Activated T-helper 2 cell treated with anti-CD3 and anti-CD28 coated beads, Interferon-gamma antibody, Interleukin-2, Interleukin-4, amounts not matched to agents 10 μg/mL and 5 μg/mL and 100 μg/mL, durations not matched to agents 14 hours and 24 hours and 36 hours (primary cell): ENCODE data around the gene ZNF467. TPM values are rescaled to one million over a fixed set of nuclear protein-coding genes. Genes with fewer than 3 reads are reported as not detected.
A peak's percentile ranks its signal among the peaks of the same experiment; 100 is the strongest.

Experiments used
- DNase-seq: peaks from one replicate; pipeline ENCODE4 v3.0.0; 2021; ENCODE audit warnings: low spot score
- H3K27ac Mint-ChIP-seq: one replicate; pipeline ENCODE4 v1.8.0; 2021; ENCODE audit warnings: mixed read lengths
- H3K27me3 Mint-ChIP-seq: one replicate; pipeline ENCODE4 v1.8.0; 2021; ENCODE audit warnings: low read depth, mixed read lengths
- H3K36me3 Mint-ChIP-seq: one replicate; pipeline ENCODE4 v1.8.0; 2021; ENCODE audit warnings: low read depth, mixed read lengths
- H3K4me1 Mint-ChIP-seq: one replicate; pipeline ENCODE4 v1.8.0; 2021; ENCODE audit warnings: low read depth, mixed read lengths
- H3K4me3 Mint-ChIP-seq: one replicate; pipeline ENCODE4 v1.8.0; 2021; ENCODE audit warnings: low read depth, mild to moderate bottlenecking, moderate library complexity, mixed read lengths
- H3K9me3 Mint-ChIP-seq: one replicate; pipeline ENCODE4 v1.8.0; 2021; ENCODE audit warnings: mixed read lengths
- intact Hi-C: fragments of 100-400 bp; cut with micrococcal nuclease; formaldehyde crosslinking; loops from one replicate; pipeline ENCODE4 v1.15.1; 2023
- total RNA-seq: library from RNA; stranded (reverse); gene quantifications from 2 replicates; pipeline ENCODE4 v1.2.3, GENCODE V29; 2022

Gene ZNF467
- total RNA-seq, 1 donor from 2014 or later, result not detected

GRCh38 chr7:149801002-149801566 is 27.7 kb upstream of the ZNF467 start:
- no peaks in the 10 kb centered on the region for H3K36me3 Mint-ChIP-seq
- no peaks in the 10 kb centered on the region for H3K27me3 Mint-ChIP-seq
- no peak for DNase-seq
- H3K4me1 Mint-ChIP-seq, result no peaks in the 10 kb centered on the region
- H3K4me3 Mint-ChIP-seq, result no peak overlapping the region
- intact Hi-C loops, result no loop called here
- no peak overlapping the region for H3K27ac Mint-ChIP-seq
- H3K9me3 Mint-ChIP-seq, result no peaks in the 10 kb centered on the region

GRCh38 chr7:149800169-149800555 is 26.8 kb upstream of the ZNF467 start:
- intact Hi-C loops, result no loop called here
- DNase-seq, result no peak
- no peaks in the 10 kb centered on the region for H3K9me3 Mint-ChIP-seq
- no peak overlapping the region for H3K4me3 Mint-ChIP-seq
- H3K4me1 Mint-ChIP-seq, result no peaks in the 10 kb centered on the region
- no peak overlapping the region for H3K27ac Mint-ChIP-seq
- no peaks in the 10 kb centered on the region for H3K27me3 Mint-ChIP-seq
- no peaks in the 10 kb centered on the region for H3K36me3 Mint-ChIP-seq

- intact Hi-C loops, result no loop called here
- Mint-ChIP-seq H3K9me3 (no peaks in the 10 kb centered on the region), H3K27me3 (no peaks in the 10 kb centered on the region), H3K36me3 (no peaks in the 10 kb centered on the region), H3K27ac (no peak overlapping the region), H3K4me3 (no peak overlapping the region), H3K4me1 (no peaks in the 10 kb centered on the region)
- DNase-seq, result no peak
Measured at GRCh38 chr7:149799397-149800168, 26.2 kb upstream of the ZNF467 start.

DNA sequence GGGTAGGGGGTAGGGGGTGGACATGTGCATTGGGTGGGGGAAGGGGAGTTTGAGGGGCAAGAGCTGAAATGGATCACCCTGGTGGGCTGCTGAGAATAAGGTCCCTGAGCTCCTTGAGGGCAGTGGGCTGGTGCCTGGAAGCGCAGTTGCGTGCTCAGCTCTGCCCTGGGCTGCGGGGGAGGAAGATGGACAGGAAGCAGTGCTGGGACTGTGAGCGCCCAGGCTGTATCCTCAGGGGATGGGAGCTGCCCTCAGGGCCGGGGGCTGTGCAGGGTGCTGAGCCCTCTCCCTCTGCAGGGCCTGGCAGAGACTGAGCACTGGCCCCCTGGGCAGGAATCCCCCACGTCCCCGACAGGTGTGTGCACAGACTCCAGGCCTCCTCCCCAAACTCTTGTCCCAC is 24.4 kb upstream of the ZNF467 start:
- H3K9me3 Mint-ChIP-seq, result no peaks in the 10 kb centered on the region
- DNase-seq, result no peak
- no peaks in the 10 kb centered on the region for H3K4me1 Mint-ChIP-seq
- H3K27ac Mint-ChIP-seq, result no peak overlapping the region
- no peaks in the 10 kb centered on the region for H3K36me3 Mint-ChIP-seq
- H3K4me3 Mint-ChIP-seq, result no peak overlapping the region
- intact Hi-C loops, result no loop called here
- H3K27me3 Mint-ChIP-seq, result no peaks in the 10 kb centered on the region

DNA sequence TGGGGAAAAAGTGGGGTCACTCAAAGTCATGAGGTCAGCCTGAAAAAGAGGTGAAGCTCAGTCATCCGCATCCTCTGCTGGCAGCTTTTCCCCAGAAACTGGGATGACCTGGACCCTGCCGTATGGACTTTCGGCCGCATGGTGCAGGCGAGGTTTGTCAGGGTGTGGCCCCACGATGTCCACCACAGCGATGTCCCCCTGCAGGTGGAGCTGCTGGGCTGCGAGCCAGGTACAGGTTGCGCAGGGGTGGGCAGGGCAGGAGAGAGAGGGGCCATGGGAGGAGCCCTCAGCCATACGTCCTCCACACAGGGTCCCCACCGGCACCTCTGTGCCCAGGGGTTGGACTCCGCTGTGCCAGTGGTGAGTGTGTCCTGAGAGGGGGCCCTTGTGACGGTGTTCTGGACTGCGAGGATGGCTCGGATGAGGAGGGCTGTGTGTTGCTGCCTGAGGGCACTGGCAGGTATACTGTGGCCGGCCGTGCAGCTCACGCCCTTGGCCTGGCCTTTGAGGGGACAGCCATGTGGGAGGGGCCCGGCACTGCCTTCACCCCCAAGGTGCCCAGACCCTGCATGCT is 23.0 kb upstream of the ZNF467 start:
- intact Hi-C loops, result no loop called here
- Mint-ChIP-seq H3K27ac (no peak overlapping the region), H3K4me3 (no peak overlapping the region), H3K9me3 (no peaks in the 10 kb centered on the region), H3K4me1 (no peaks in the 10 kb centered on the region), H3K36me3 (no peaks in the 10 kb centered on the region), H3K27me3 (peaks cover 1% of the 10 kb centered on the region)
- no peak for DNase-seq

DNA sequence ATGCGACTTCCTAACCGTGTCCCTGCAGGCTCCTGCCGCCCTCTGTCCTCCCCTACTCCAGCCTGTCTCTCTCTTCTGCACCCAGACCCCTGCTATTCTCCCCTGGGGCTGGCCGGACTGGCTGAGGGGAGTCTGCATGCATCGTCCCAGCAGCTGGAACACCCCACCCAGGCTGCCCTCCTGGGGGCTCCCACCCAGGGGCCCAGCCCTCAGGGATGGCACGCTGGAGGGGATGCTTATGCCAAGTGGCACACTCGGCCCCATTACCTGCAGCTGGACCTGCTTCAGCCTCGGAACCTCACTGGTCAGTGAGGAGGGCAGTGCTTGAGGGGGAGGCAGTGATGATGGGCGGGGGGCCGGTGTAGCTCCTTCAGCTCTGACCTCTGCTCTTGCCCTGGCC is 21.7 kb upstream of the ZNF467 start:
- Mint-ChIP-seq H3K9me3 (no peaks in the 10 kb centered on the region), H3K36me3 (no peaks in the 10 kb centered on the region)

GRCh38 chr7:149794661-149795060 is 21.3 kb upstream of the ZNF467 start:
- intact Hi-C loops, result no loop called here
- Mint-ChIP-seq H3K9me3 (no peaks in the 10 kb centered on the region), H3K4me1 (peaks cover 2% of the 10 kb centered on the region), H3K36me3 (no peaks in the 10 kb centered on the region), H3K27ac (no peak overlapping the region), H3K4me3 (no peak overlapping the region), H3K27me3 (peaks cover 6% of the 10 kb centered on the region)
- no peak for DNase-seq

More for the DNA sequence above, 21.7 kb upstream of the ZNF467 start:
- no peaks in the 10 kb centered on the region for H3K4me1 Mint-ChIP-seq
- H3K27me3 Mint-ChIP-seq, result peaks cover 1% of the 10 kb centered on the region
- no peak overlapping the region for H3K27ac Mint-ChIP-seq
- intact Hi-C loops, result no loop called here
- DNase-seq, result no peak
- H3K4me3 Mint-ChIP-seq, result no peak overlapping the region

DNA sequence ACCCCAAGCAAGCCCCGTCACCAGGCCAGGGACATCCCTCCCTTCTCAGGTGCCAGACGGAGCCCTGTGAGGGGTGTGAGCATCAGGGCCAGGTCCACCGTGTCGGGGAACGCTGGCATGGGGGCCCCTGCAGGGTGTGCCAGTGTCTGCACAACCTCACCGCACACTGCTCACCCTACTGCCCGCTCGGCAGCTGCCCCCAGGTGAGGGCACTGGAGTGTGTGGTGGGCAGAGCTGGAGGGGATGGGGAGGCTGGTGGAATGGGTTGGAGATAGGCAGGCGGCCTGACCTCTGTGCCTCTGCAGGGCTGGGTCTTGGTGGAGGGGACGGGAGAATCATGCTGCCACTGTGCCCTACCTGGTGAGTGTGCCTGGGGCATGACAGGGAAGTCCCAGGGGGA is 19.9 kb upstream of the ZNF467 start:
- intact Hi-C loops, result no loop called here
- Mint-ChIP-seq H3K9me3 (no peaks in the 10 kb centered on the region), H3K4me1 (peaks cover 2% of the 10 kb centered on the region), H3K27ac (no peak overlapping the region), H3K4me3 (no peak overlapping the region), H3K36me3 (no peaks in the 10 kb centered on the region), H3K27me3 (peaks cover 15% of the 10 kb centered on the region)
- DNase-seq, result no peak

DNA sequence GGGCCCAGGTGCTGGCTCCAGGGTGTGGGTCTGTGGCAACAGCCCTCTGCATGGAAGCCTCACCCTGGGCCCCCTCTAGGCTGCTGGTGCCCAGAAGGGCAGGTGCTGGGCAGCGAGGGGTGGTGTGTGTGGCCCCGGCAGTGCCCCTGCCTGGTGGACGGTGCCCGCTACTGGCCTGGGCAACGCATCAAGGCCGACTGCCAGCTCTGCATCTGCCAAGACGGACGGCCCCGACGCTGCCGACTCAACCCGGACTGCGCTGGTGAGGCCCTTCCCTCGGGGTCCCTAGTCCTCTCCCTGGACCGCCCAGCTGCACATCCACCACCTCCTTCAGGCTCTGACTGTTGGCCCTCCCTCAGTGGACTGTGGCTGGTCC is 18.8 kb upstream of the ZNF467 start:
- H3K27me3 Mint-ChIP-seq, result peaks cover 16% of the 10 kb centered on the region
- H3K36me3 Mint-ChIP-seq, result no peaks in the 10 kb centered on the region
- no peak overlapping the region for H3K4me3 Mint-ChIP-seq
- no peak overlapping the region for H3K27ac Mint-ChIP-seq
- intact Hi-C loops, result no loop called here
- H3K4me1 Mint-ChIP-seq, result peaks cover 2% of the 10 kb centered on the region
- H3K9me3 Mint-ChIP-seq, result no peaks in the 10 kb centered on the region
- DNase-seq, result no peak

DNA sequence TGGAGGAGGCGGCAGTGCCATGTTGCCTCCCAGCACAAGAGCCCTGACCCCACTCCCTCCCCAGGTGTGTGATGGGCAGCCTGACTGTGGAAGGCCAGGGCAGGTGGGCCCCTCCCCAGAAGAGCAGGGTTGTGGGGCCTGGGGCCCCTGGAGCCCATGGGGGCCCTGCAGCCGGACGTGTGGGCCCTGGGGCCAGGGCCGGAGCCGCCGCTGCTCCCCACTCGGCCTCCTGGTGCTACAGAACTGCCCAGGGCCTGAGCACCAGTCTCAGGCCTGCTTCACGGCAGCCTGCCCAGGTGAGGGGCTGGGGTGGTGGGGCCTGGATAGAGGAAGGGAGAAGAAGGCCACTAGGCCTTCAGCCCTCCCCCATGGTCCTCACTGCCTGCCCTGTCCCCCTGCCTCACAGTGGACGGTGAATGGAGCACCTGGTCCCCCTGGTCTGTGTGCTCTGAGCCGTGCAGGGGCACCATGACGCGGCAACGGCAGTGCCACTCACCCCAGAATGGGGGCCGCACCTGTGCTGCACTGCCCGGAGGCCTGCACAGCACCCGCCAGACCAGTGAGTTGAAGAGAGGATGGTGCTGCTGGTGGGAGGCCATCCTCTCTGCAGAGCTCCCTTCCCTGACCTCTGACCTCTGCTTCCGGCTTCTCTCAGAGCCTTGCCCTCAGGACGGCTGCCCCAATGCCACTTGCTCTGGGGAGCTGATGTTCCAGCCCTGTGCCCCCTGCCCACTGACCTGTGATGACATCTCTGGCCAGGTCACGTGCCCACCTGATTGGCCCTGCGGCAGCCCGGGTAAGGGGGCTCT is 18.2 kb upstream of the ZNF467 start:
- H3K27ac Mint-ChIP-seq, result no peak overlapping the region
- peaks cover 16% of the 10 kb centered on the region for H3K27me3 Mint-ChIP-seq

DNA sequence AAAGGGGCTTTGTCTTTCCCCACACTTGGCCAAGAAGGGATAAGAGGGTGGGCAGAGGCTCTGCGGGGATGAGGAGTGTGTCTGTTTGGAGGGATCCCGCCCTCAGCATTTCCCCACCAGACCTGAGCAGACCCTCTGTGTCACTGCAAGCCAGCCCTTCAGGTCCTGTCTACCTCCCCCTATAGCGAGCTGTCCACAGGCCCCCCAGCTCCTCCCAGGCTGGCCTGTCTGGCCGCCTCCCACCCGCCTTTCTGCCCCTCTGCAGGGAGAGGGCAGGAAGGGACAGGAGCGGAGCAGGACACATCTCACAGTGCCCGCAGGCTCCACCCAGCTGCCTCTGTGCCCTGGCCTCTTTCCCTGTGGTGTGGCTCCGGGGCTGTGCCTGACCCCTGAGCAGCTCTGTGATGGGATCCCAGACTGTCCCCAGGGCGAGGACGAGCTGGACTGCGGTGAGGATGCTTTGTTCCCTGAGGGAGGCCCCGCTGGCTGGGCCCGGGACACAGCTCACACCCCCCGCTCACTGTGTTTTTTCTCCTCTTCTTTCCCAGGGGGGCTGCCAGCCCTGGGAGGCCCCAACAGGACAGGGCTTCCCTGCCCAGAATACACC is 17.5 kb upstream of the ZNF467 start:
- intact Hi-C loops, result no loop called here

More for the DNA sequence above, 18.2 kb upstream of the ZNF467 start:
- intact Hi-C loops, result no loop called here
- no peak for DNase-seq
- Mint-ChIP-seq H3K4me1 (peaks cover 2% of the 10 kb centered on the region), H3K36me3 (no peaks in the 10 kb centered on the region), H3K4me3 (no peak overlapping the region), H3K9me3 (no peaks in the 10 kb centered on the region)

GRCh38 chr7:149790146-149790548 is 16.8 kb upstream of the ZNF467 start:
- no peak overlapping the region for H3K27ac Mint-ChIP-seq

More for the DNA sequence above, 17.5 kb upstream of the ZNF467 start:
- no peak overlapping the region for H3K27ac Mint-ChIP-seq
- no peak for DNase-seq
- H3K27me3 Mint-ChIP-seq, result peaks cover 16% of the 10 kb centered on the region
- no peaks in the 10 kb centered on the region for H3K9me3 Mint-ChIP-seq
- H3K4me3 Mint-ChIP-seq, result no peak overlapping the region
- peaks cover 2% of the 10 kb centered on the region for H3K4me1 Mint-ChIP-seq
- H3K36me3 Mint-ChIP-seq, result no peaks in the 10 kb centered on the region

More at GRCh38 chr7:149790146-149790548, 16.8 kb upstream of the ZNF467 start:
- Mint-ChIP-seq H3K27me3 (peaks cover 16% of the 10 kb centered on the region), H3K4me1 (peaks cover 2% of the 10 kb centered on the region), H3K4me3 (no peak overlapping the region), H3K9me3 (no peaks in the 10 kb centered on the region), H3K36me3 (no peaks in the 10 kb centered on the region)
- intact Hi-C loops, result no loop called here
- peak; percentile 35 for DNase-seq
